Epithelial cell of proximal tubule (primary cell): Measurements from ENCODE around the gene PON1. TPM values are rescaled to one million over a fixed set of nuclear protein-coding genes. Genes with fewer than 3 reads are reported as not detected.

Experiments used
- DNase-seq: peaks from one replicate; pipeline ENCODE4 v3.0.0-alpha.2; 2011; ENCODE audit warnings: low read depth
- H3K4me3 ChIP-seq: 2 replicates; pipeline ENCODE4 v1.5.1; 2011; ENCODE audit warnings: low read depth, mild to moderate bottlenecking, low read length
- CTCF ChIP-seq: conservative IDR thresholded peaks from 2 replicates; pipeline ENCODE4 v1.5.1; 2012; ENCODE audit warnings: low read depth, mild to moderate bottlenecking, low read length
- total RNA-seq: library from RNA; depleted of rRNA; stranded (reverse); fragments of >200 nt; gene quantifications from 2 replicates; pipeline ENCODE4 v1.2.3, GENCODE V29; 2015

The PON1 gene
- total RNA-seq, 1 donor from 2014 or later = not detected

GRCh38 chr7:95264363-95264891, 59.9 kb downstream of the PON1 start:
- DNase-seq = no peak
- no peak overlapping the region for H3K4me3 ChIP-seq
- no peak for TF ChIP-seq CTCF

GRCh38 chr7:95263785-95264362, 60.5 kb downstream of the PON1 start:
- TF ChIP-seq CTCF = no peak
- H3K4me3 ChIP-seq = no peak overlapping the region
- DNase-seq = no peak

- H3K4me3 ChIP-seq = no peak overlapping the region
- no peak for TF ChIP-seq CTCF
- no peak for DNase-seq
Measured at GRCh38 chr7:95262875-95263274, 61.5 kb downstream of the PON1 start.

GRCh38 chr7:95261895-95262415, 62.4 kb downstream of the PON1 start:
- H3K4me3 ChIP-seq = no peak overlapping the region
- TF ChIP-seq CTCF = no peak
- DNase-seq = no peak

GRCh38 chr7:95255691-95256090, 68.6 kb downstream of the PON1 start:
- no peak for TF ChIP-seq CTCF
- DNase-seq = no peak
- no peak overlapping the region for H3K4me3 ChIP-seq

- H3K4me3 ChIP-seq = no peak overlapping the region
- DNase-seq = no peak
- no peak for TF ChIP-seq CTCF
Measured at GRCh38 chr7:95253986-95254385, 70.3 kb downstream of the PON1 start.

- DNase-seq = no peak
- H3K4me3 ChIP-seq = no peak overlapping the region
- no peak for TF ChIP-seq CTCF
Measured at GRCh38 chr7:95251966-95252365, 72.4 kb downstream of the PON1 start.
